Kidney (tissue), 14 donors: ENCODE measurements around the gene C12orf50. TPM values are rescaled to one million over a fixed set of nuclear protein-coding genes. Genes with fewer than 3 reads are reported as not detected.

ENCODE experiments used
- DNase-seq, 5 donors: peaks; one replicate each; pipeline ENCODE4 v3.0.0-alpha.2; 2013 to 2020
- FAIRE-seq: peaks from 2 replicates; lab custom pipeline; 2012; peaks lifted over from hg19 to GRCh38; lab: Jason Lieb, UNC
- H3K27ac ChIP-seq, 2 donors: one replicate each; pipeline ENCODE4 v1.7.0; 2013; ENCODE audit warnings: low read depth in 2 of 2, low read length in 2 of 2, inconsistent platforms in 1 of 2
- H3K27me3 ChIP-seq: one replicate; pipeline ENCODE4 v1.7.1; 2013; ENCODE audit warnings: low read length, inconsistent platforms; ENCODE audit not compliant: control insufficient read depth, insufficient read depth
- H3K36me3 ChIP-seq, 3 donors: one replicate each; pipeline versions ENCODE4 v1.7.0 to v1.7.1; 2013; ENCODE audit warnings: low read length in 3 of 3, control low read depth in 1 of 3, inconsistent platforms in 1 of 3; ENCODE audit not compliant: insufficient read depth in 3 of 3, control insufficient read depth in 2 of 3
- H3K4me1 ChIP-seq, 3 donors: one replicate each; pipeline versions ENCODE4 v1.7.0 to v1.7.1; 2013; ENCODE audit warnings: low read length in 3 of 3, inconsistent platforms in 1 of 3, low read depth in 1 of 3; ENCODE audit not compliant: control insufficient read depth in 2 of 3, insufficient read depth in 2 of 3
- H3K4me3 ChIP-seq, 3 donors: one replicate each; pipeline versions ENCODE4 v1.7.0 to v1.8.1; 2013; ENCODE audit warnings: low read length in 3 of 3, control low read depth in 1 of 3, inconsistent platforms in 1 of 3
- H3K9ac ChIP-seq, 3 donors: one replicate each; pipeline versions ENCODE4 v1.7.0 to v1.7.1; 2013; ENCODE audit warnings: low read length in 3 of 3, control low read depth in 1 of 3, inconsistent platforms in 1 of 3
- H3K9me3 ChIP-seq, 3 donors: one replicate each; pipeline versions ENCODE4 v1.7.0 to v1.7.1; 2013; ENCODE audit warnings: low read length in 3 of 3, control low read depth in 1 of 3, inconsistent platforms in 1 of 3; ENCODE audit not compliant: control insufficient read depth in 2 of 3, insufficient read depth in 1 of 3
- intact Hi-C: fragments of 100-400 bp; cut with DNase I; formaldehyde crosslinking; loops from one replicate; pipeline ENCODE4 v1.11.1; 2022
- polyA plus RNA-seq: library from polyadenylated mRNA; stranded (reverse); fragments of 350-450 nt; fragmentation: Illumina TruSeq; extraction: RNeasy Lipid Tissue Mini Kit (QIAGEN cat#74804); gene quantifications from one replicate; pipeline ENCODE4 v1.2.3, GENCODE V29; 2014; ENCODE audit warnings: low read depth, low replicate concordance; ENCODE audit not compliant: insufficient read depth
- total RNA-seq: library from RNA; stranded (reverse); fragmentation: NEBNext Ultra II Directional; extraction: Animal tissue kit (Norgen Biotek cat#: 25700); gene quantifications from one replicate; pipeline ENCODE4 v1.2.1, GENCODE V29; 2021
- TF ChIP-seq, protein P1 (sequence below): IDR thresholded peaks from 3 replicates; pipeline ENCODE4 v1.5.1; 2012; ENCODE audit warnings: mild to moderate bottlenecking, moderate library complexity, borderline replicate concordance; ENCODE audit not compliant: insufficient read depth; ENCODE audit errors: extremely low read depth
- donor health status: control.
- donor health status: control.
- donor health status: control.
- donor health status: control.
- donor health status: control.
- donor health status: DM: yes; HTN: yes; CAD: no.
- donor health status: Normal renal cell carcinoma (clear cell type).

C12orf50 gene
- total and polyA plus RNA-seq, 2 donors from 2014 or later: 0.13 TPM; not detected in 1

DNA sequence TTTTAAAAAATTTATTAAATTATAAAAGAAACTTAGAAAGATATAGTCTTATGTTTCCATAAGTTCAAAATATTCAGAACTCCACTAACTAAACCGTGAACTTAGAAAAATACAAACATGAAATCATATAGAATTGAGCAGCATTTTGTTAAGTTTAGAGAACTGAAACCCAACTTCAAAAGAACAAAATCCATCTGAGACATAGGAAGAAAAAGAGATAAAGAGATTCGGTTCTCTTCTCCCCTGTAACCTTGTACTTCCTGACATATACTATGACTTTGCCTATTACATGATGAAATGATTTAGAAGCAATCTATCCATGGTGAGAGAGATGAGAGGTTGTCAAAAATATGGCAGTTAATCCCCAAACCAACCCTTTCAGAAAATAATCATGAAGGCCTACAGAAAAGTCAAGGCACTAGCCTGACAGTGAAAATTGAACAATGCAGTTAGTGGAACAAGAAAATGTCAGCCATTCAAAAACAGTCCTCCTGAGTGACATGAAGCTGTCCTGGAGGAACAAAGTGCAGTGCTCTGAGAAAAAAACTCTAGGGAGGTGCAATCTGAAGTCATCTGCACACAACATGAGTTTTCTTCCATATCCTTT lies 44.0 kb downstream of the C12orf50 start:
- no peak overlapping the region for H3K4me3 ChIP-seq
- no peak for DNase-seq
- H3K9ac ChIP-seq: no peak overlapping the region
- no peak for FAIRE-seq
- H3K27me3 ChIP-seq: no peaks in the 10 kb centered on the region
- no peaks in the 10 kb centered on the region for H3K4me1 ChIP-seq
- H3K9me3 ChIP-seq: no peaks in the 10 kb centered on the region
- no peaks in the 10 kb centered on the region for H3K36me3 ChIP-seq
- H3K27ac ChIP-seq: no peak overlapping the region
- TF ChIP-seq, protein P1, sequence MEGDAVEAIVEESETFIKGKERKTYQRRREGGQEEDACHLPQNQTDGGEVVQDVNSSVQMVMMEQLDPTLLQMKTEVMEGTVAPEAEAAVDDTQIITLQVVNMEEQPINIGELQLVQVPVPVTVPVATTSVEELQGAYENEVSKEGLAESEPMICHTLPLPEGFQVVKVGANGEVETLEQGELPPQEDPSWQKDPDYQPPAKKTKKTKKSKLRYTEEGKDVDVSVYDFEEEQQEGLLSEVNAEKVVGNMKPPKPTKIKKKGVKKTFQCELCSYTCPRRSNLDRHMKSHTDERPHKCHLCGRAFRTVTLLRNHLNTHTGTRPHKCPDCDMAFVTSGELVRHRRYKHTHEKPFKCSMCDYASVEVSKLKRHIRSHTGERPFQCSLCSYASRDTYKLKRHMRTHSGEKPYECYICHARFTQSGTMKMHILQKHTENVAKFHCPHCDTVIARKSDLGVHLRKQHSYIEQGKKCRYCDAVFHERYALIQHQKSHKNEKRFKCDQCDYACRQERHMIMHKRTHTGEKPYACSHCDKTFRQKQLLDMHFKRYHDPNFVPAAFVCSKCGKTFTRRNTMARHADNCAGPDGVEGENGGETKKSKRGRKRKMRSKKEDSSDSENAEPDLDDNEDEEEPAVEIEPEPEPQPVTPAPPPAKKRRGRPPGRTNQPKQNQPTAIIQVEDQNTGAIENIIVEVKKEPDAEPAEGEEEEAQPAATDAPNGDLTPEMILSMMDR: no peak
- intact Hi-C loops: no loop called here

DNA sequence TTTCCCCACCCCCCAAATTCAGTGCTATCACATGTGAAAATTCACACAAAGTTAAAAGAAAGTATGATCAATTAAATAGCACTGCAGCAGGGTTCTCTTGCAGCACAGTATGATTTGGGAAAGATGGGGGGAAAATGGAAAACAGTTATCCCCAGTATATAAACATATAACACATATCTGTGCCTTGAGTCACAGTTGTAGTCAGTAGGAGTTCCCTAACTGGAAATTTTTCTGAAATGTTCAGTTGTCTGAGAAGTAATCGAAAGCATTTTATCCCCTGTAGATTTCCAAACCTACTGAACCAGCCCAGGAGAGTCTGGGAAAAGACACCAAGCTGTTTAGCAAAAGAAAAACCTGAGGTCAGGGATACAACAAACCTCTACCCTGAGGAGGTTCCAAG lies 47.0 kb downstream of the C12orf50 start:
- no peak for DNase-seq
- H3K4me3 ChIP-seq: no peak overlapping the region
- H3K36me3 ChIP-seq: no peaks in the 10 kb centered on the region
- no peaks in the 10 kb centered on the region for H3K4me1 ChIP-seq
- no peaks in the 10 kb centered on the region for H3K27me3 ChIP-seq
- intact Hi-C loops: no loop called here
- H3K27ac ChIP-seq: no peak overlapping the region
- no peak overlapping the region for H3K9ac ChIP-seq
- FAIRE-seq: no peak
- H3K9me3 ChIP-seq: no peaks in the 10 kb centered on the region
- TF ChIP-seq, protein P1: no peak

DNA sequence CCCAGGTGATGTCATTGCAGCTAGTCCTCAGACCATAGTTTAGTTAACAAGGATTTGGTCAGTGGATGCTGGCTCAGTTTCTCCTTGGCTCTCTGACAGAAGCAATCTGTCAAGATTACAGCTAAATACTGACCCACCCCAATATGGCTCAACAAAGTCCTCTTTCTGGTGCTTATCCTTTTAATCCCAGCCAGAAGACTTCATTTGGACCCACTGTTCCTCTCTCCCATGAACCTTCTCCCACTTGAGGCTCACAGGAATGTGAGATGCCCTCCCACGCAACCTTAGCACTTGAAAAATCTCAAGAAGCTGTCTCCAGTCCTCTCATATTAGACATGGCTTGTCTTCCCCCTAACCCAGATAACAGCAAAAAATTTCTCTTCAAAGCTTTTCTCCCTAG lies 47.7 kb downstream of the C12orf50 start:
- DNase-seq (no peak), FAIRE-seq (no peak)
- Histone ChIP-seq H3K27me3 (no peaks in the 10 kb centered on the region), H3K4me3 (no peak overlapping the region), H3K9me3 (no peaks in the 10 kb centered on the region), H3K36me3 (no peaks in the 10 kb centered on the region), H3K4me1 (no peaks in the 10 kb centered on the region), H3K27ac (no peak overlapping the region), H3K9ac (no peak overlapping the region)
- intact Hi-C loops: no loop called here
- TF ChIP-seq, protein P1: no peak

DNA sequence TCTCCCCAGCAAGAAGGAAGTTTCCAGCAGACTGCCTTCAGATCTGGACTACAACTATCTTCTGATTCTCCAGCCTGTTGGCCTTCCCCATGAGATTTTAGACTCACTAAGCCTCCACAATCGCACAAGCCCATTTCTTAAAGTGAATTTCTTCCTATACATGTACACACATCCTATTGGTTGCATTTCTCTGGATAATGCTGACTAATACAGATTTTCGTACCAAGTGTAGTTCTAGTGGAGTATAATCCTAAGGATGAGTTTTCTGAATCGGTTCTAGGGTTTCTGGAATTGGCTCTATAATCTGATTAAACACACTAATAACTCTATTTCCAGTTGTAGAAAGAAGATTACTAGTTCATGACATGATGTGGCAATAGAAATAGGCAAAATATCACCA lies 53.3 kb downstream of the C12orf50 start:
- DNase-seq (no peak), FAIRE-seq (no peak)
- intact Hi-C loops: no loop called here
- Histone ChIP-seq H3K9me3 (no peaks in the 10 kb centered on the region), H3K36me3 (no peaks in the 10 kb centered on the region), H3K9ac (no peak overlapping the region), H3K27ac (no peak overlapping the region), H3K4me3 (no peak overlapping the region), H3K4me1 (no peaks in the 10 kb centered on the region), H3K27me3 (no peaks in the 10 kb centered on the region)
- TF ChIP-seq, protein P1: no peak
